OCI-LY1 (cell line): Measurements from ENCODE around the gene PTPDC1.

Experiments used
- H2AFZ ChIP-seq: fragments of 200-600 bp; sonication (generic), shearing (Covaris generic); 2 replicates; pipeline ENCODE4 v1.6.0; 2014; ENCODE audit warnings: antibody characterized with exemption, mild to moderate bottlenecking, low read length
- H3F3A ChIP-seq: fragments of 200-600 bp; sonication (generic), shearing (Covaris generic); 2 replicates; pipeline ENCODE4 v1.6.0; 2014; ENCODE audit warnings: mild to moderate bottlenecking, antibody characterized with exemption, low read length, moderate library complexity; ENCODE audit not compliant: insufficient read depth
- H3K27ac ChIP-seq: fragments of 200-600 bp; sonication (generic); 2 replicates; pipeline ENCODE4 v1.5.1; 2014; ENCODE audit warnings: low read length, mixed run types, mild to moderate bottlenecking, low read depth; ENCODE audit not compliant: poor library complexity, severe bottlenecking
- H3K27me3 ChIP-seq: fragments of 200-600 bp; sonication (generic); 2 replicates; pipeline ENCODE4 v1.6.0; 2014; ENCODE audit warnings: antibody characterized with exemption, mild to moderate bottlenecking, low read length, moderate library complexity; ENCODE audit not compliant: insufficient read depth
- H3K36me3 ChIP-seq: fragments of 200-600 bp; sonication (generic); 2 replicates; pipeline ENCODE4 v1.6.1; 2014; ENCODE audit warnings: mild to moderate bottlenecking, antibody characterized with exemption, low read length, moderate library complexity, mixed read lengths; ENCODE audit not compliant: insufficient read depth
- H3K4me1 ChIP-seq: fragments of 200-600 bp; sonication (generic); 2 replicates; pipeline ENCODE4 v1.5.1; 2014; ENCODE audit warnings: mild to moderate bottlenecking, low read length, moderate library complexity; ENCODE audit not compliant: insufficient read depth, severe bottlenecking
- H3K4me2 ChIP-seq: fragments of 200-600 bp; sonication (generic), shearing (Covaris generic); 2 replicates; pipeline ENCODE4 v1.6.1; 2014; ENCODE audit warnings: low read length
- H3K4me3 ChIP-seq: fragments of 200-600 bp; sonication (generic); 2 replicates; pipeline ENCODE4 v1.5.1; 2014; ENCODE audit warnings: low read length, low read depth, mild to moderate bottlenecking, mixed read lengths; ENCODE audit not compliant: poor library complexity, severe bottlenecking
- H3K79me2 ChIP-seq: fragments of 200-600 bp; shearing (Covaris generic); 2 replicates; pipeline ENCODE4 v1.6.1; 2016; ENCODE audit warnings: mixed run types, low read length, mixed read lengths; ENCODE audit not compliant: insufficient read depth
- H3K9ac ChIP-seq: fragments of 200-600 bp; sonication (generic), shearing (Covaris generic); 2 replicates; pipeline ENCODE4 v1.6.1; 2014; ENCODE audit warnings: mild to moderate bottlenecking, low read length, mixed read lengths
- H3K9me2 ChIP-seq: fragments of 200-600 bp; sonication (generic), shearing (Covaris generic); 2 replicates; pipeline ENCODE4 v1.6.1; 2014; ENCODE audit warnings: low read depth, mild to moderate bottlenecking, low read length, mixed read lengths
- H3K9me3 ChIP-seq: fragments of 200-600 bp; shearing (Covaris generic); 2 replicates; pipeline ENCODE4 v1.6.1; 2014; ENCODE audit warnings: low read length, mixed read lengths
- H4K20me1 ChIP-seq: fragments of 200-600 bp; sonication (generic), shearing (Covaris generic); 2 replicates; pipeline ENCODE4 v1.6.0; 2016; ENCODE audit warnings: mild to moderate bottlenecking, low read length; ENCODE audit not compliant: insufficient read depth
- EZH2 ChIP-seq: fragments of 200-600 bp; sonication (generic), shearing (Covaris generic); IDR thresholded peaks from 2 replicates; pipeline ENCODE4 v1.8.0; 2017; ENCODE audit warnings: borderline replicate concordance, mixed run types, mild to moderate bottlenecking, antibody characterized with exemption, low read length, moderate library complexity, mixed read lengths
- TF ChIP-seq, protein P1 (sequence below): fragments of 200-600 bp; sonication (generic), shearing (Covaris generic); IDR thresholded peaks from 2 replicates; pipeline ENCODE4 v1.5.1; 2017; ENCODE audit warnings: mild to moderate bottlenecking, antibody characterized with exemption, low read length, moderate library complexity, mixed read lengths

The PTPDC1 gene

DNA sequence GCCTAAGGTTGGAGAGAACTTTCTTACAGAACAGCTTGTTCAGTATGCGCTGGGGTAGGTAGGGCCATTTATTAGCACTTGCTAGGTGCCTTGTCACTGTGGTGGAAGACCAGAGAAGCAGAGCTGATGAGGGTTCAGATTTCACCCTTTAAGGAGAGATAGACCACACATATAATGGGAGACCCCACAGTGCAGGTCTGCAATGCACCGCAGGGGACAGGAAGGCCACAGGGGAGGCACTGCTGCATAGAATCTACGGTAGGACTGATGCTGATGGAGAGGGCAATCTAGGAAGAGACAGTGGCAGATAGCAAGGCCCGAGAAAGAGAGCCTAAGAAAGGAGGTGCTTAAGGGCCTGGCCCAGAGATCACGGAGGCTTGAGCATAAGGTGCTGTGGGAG is 64.2 kb downstream of the PTPDC1 start:
- no peaks in the 10 kb centered on the region for H3K79me2 ChIP-seq
- no peaks in the 10 kb centered on the region for H4K20me1 ChIP-seq
- H3K4me2 ChIP-seq: no peak overlapping the region
- H3F3A ChIP-seq: no peaks in the 10 kb centered on the region
- no peaks in the 10 kb centered on the region for H3K9me3 ChIP-seq
- no peak for TF ChIP-seq EZH2
- TF ChIP-seq, protein P1, sequence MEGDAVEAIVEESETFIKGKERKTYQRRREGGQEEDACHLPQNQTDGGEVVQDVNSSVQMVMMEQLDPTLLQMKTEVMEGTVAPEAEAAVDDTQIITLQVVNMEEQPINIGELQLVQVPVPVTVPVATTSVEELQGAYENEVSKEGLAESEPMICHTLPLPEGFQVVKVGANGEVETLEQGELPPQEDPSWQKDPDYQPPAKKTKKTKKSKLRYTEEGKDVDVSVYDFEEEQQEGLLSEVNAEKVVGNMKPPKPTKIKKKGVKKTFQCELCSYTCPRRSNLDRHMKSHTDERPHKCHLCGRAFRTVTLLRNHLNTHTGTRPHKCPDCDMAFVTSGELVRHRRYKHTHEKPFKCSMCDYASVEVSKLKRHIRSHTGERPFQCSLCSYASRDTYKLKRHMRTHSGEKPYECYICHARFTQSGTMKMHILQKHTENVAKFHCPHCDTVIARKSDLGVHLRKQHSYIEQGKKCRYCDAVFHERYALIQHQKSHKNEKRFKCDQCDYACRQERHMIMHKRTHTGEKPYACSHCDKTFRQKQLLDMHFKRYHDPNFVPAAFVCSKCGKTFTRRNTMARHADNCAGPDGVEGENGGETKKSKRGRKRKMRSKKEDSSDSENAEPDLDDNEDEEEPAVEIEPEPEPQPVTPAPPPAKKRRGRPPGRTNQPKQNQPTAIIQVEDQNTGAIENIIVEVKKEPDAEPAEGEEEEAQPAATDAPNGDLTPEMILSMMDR: no peak
- H3K9ac ChIP-seq: no peak overlapping the region
- no peak overlapping the region for H2AFZ ChIP-seq
- H3K4me3 ChIP-seq: no peak overlapping the region
- H3K36me3 ChIP-seq: no peaks in the 10 kb centered on the region
- H3K27ac ChIP-seq: no peak overlapping the region
- peaks cover 5% of the 10 kb centered on the region; the same call in 1 of the 2 replicates for H3K27me3 ChIP-seq
- H3K9me2 ChIP-seq: no peaks in the 10 kb centered on the region
- H3K4me1 ChIP-seq: peaks cover 6% of the 10 kb centered on the region

DNA sequence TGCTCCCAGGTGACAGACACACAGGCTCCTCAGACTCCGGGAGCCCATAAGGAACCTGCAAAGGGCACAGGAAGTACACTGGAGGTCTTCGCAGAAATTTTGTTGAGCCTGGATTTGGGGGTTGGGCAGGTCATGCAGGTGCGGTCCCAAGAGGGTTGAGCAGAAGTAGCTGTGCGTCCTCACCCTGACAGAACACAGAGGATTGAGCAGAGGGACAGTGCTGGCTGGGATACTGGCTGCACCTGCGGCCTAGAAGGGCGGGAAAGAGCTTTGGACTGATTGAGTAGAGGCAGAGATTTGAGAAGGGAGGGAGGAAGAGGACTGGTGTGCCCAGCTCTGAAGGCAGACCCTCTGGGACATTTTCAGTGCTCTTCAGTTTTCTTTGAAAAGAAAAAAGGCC is 65.4 kb downstream of the PTPDC1 start:
- H3K9ac ChIP-seq: no peak overlapping the region
- no peaks in the 10 kb centered on the region for H4K20me1 ChIP-seq
- peaks cover 6% of the 10 kb centered on the region for H3K4me1 ChIP-seq
- no peaks in the 10 kb centered on the region for H3K36me3 ChIP-seq
- H3K27me3 ChIP-seq: peaks cover 5% of the 10 kb centered on the region; the same call in 1 of the 2 replicates
- no peaks in the 10 kb centered on the region for H3K79me2 ChIP-seq
- no peak overlapping the region for H2AFZ ChIP-seq
- no peak for TF ChIP-seq EZH2
- TF ChIP-seq, protein P1: no peak
- H3K4me3 ChIP-seq: no peak overlapping the region
- H3K27ac ChIP-seq: no peak overlapping the region
- no peak overlapping the region for H3K4me2 ChIP-seq
- no peaks in the 10 kb centered on the region for H3K9me2 ChIP-seq
- no peaks in the 10 kb centered on the region for H3K9me3 ChIP-seq
- H3F3A ChIP-seq: no peaks in the 10 kb centered on the region

DNA sequence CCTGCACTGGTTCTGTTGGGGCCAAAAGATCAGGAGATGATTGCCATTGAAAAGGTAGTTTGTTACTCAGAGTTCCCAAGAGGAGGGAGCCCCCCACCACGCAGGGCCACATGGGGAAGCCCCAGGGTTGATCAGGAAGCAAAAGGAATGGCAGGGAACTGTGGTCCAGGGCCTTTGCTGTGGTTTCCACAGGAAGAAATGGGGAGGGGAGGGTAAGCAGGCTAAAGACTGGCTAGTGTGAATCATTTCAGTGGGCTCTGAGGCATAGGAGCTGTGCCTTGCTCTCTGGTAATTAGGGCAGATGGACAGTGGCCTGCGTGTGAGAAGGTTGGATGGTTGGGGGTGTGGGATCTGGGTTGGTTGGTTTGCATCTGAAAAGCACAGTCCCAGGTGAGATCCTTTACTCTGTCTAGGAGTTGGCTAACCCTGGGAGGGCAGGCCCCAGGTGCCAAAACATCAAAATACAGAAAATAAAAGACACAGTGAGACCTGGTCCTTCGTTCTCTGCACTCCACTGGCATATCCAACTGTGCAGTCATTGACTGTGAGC is 66.1 kb downstream of the PTPDC1 start:
- Histone ChIP-seq H2AFZ (no peak overlapping the region), H4K20me1 (no peaks in the 10 kb centered on the region), H3K9me3 (no peaks in the 10 kb centered on the region), H3K4me3 (no peak overlapping the region), H3K9me2 (no peaks in the 10 kb centered on the region), H3F3A (no peaks in the 10 kb centered on the region), H3K27me3 (peaks cover 5% of the 10 kb centered on the region; the same call in 1 of the 2 replicates), H3K79me2 (no peaks in the 10 kb centered on the region), H3K36me3 (no peaks in the 10 kb centered on the region), H3K4me1 (peaks cover 6% of the 10 kb centered on the region), H3K27ac (no peak overlapping the region), H3K4me2 (no peak overlapping the region), H3K9ac (no peak overlapping the region)
- TF ChIP-seq EZH2: no peak
- TF ChIP-seq, protein P1: no peak
